Right lobe of liver (tissue), 6 donors: ENCODE measurements around the gene SLC38A7. TPM values are rescaled to one million over a fixed set of nuclear protein-coding genes. Genes with fewer than 3 reads are reported as not detected.

Experiments
- ATAC-seq, 4 donors: fragments of 200-7000 bp; cut with Tn5 transposase; one replicate each; pipeline ENCODE4 v1.9.1; 2020; ENCODE audit warnings: mild to moderate bottlenecking in 4 of 4, moderate library complexity in 4 of 4
- DNase-seq, 3 donors: peaks; one replicate each; pipeline ENCODE4 v3.0.0-alpha.2; 2020
- H3K27ac ChIP-seq, 3 donors: fragments of 200-600 bp; one replicate each; pipeline ENCODE4 v1.8.0; 2022
- H3K27me3 ChIP-seq, 2 donors: fragments of 200-600 bp; one replicate each; pipeline ENCODE4 v1.8.0; 2022
- H3K36me3 ChIP-seq, 4 donors: fragments of 200-600 bp; sonication (generic) in 1 of 4; one replicate each; pipeline versions ENCODE4 v1.5.1 to v1.8.0; 2017 to 2022; ENCODE audit warnings: control low read depth in 1 of 4
- H3K4me1 ChIP-seq, 4 donors: fragments of 200-600 bp; sonication (generic) in 1 of 4; one replicate each; pipeline versions ENCODE4 v1.5.1 to v1.8.0; 2017 to 2022; ENCODE audit warnings: control low read depth in 1 of 4
- H3K4me3 ChIP-seq, 3 donors: fragments of 200-600 bp; one replicate each; pipeline ENCODE4 v1.8.0; 2022
- H3K9me3 ChIP-seq, 4 donors: fragments of 200-600 bp; sonication (generic) in 1 of 4; one replicate each; pipeline versions ENCODE4 v1.5.1 to v1.8.0; 2017 to 2022; ENCODE audit warnings: control low read depth in 1 of 4
- POLR2A ChIP-seq: fragments of 450-650 bp; IDR thresholded peaks from one replicate; pipeline ENCODE4 v1.6.1; 2017; ENCODE audit warnings: antibody characterized with exemption, mild to moderate bottlenecking
- WGBS: methylation state at CpG from one replicate; pipeline ENCODE4 v1.1.6; 2018; ENCODE audit warnings: low coverage, low lambda C conversion rate; ENCODE audit not compliant: insufficient coverage; ENCODE audit errors: missing lambda C conversion rate; 5-methylcytosine and 5-hydroxymethylcytosine counted together
- intact Hi-C, 2 donors: fragments of 100-400 bp; cut with DNase I; formaldehyde crosslinking; loops; one replicate each; pipeline versions ENCODE4 v1.11.2 to v1.14.1; 2022
- total RNA-seq, 6 experiments: library from RNA; depleted of rRNA in 2 of 6; stranded (reverse); fragments of >200 nt in 2 of 6; fragmentation: NEBNext Ultra II Directional in 3 of 6; extraction: Animal tissue kit (Norgen Biotek cat#: 25700) in 3 of 6; gene quantifications; one replicate each; pipeline versions ENCODE4 v1.1.0 to v1.2.4, GENCODE V29; 2016 to 2023
- TF ChIP-seq, protein P1 (sequence below), 4 donors: fragments of 200-600 bp in 3 of 4; fragments of 450-650 bp in 1 of 4; IDR thresholded peaks; one replicate each; pipeline versions ENCODE4 v1.5.1 to v1.8.0; 2016 to 2022; ENCODE audit warnings: antibody characterized with exemption in 4 of 4, mild to moderate bottlenecking in 2 of 4
- donor health status: DM: no; HTN: yes; CAD: no.
- donor health status: DM: no; HTN: no; CAD: no.
- donor health status: DM: no; HTN: no; CAD: no.
- donor health status: DM: no; HTN: yes; CAD: no.
- donor health status: DM: no; HTN: yes; CAD: no.

Gene SLC38A7
- total RNA-seq, 6 experiments from 2014 or later, result 11.4 to 23.8 (median 14.3) TPM

DNA sequence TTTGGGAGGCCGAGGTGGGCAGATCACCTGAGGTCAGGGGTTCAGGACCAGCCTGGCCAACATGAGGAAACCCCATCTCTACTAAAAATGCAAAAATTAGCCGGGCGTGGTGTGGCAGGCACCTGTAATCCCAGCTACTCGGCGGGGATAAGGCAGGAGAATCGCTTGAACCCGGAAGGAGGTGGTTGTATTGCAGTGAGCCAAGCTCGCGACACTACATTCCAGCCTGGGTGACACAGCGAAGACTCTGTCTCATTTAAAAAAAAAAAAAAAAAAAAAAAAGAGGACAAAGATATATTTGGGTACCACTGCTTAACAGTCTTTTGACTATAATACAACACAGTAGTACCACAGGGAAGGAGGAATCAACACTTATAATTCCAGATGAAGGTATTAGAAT, 64.2 kb downstream of the SLC38A7 start:
- peak in 1 of 3 donors; percentile 23 for DNase-seq
- no peak for ATAC-seq
- H3K4me3 ChIP-seq, result no peak overlapping the region
- no peaks in the 10 kb centered on the region for H3K4me1 ChIP-seq
- no peaks in the 10 kb centered on the region for H3K9me3 ChIP-seq
- 97% methylated on average over 9 of the region's 10 CpGs for WGBS
- peaks cover 0 to 61% (median 11%) of the 10 kb centered on the region in 4 donors for H3K36me3 ChIP-seq
- H3K27me3 ChIP-seq, result no peaks in the 10 kb centered on the region
- intact Hi-C loops, result no loop called here
- no peak overlapping the region for H3K27ac ChIP-seq
- TF ChIP-seq POLR2A, result no peak

DNA sequence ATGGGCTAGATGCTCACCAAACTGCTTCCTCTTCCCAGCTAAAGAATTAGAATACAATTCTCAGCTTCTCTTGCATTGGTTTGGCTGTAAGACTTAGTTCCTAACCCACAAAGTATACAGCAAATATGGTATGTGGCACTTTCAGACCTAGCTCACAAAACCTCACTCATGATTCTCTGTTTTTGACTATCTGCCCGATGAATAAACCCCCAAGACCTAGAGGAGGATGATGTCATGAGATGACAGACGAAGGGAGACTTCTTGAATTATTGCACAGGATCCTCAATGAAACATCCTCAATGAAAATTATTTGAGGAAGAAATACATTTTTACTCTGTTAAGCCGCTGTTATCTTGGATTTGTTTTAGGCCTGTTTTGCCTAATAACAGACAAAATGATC, 69.3 kb downstream of the SLC38A7 start:
- no peaks in the 10 kb centered on the region for H3K9me3 ChIP-seq
- TF ChIP-seq POLR2A, result no peak
- TF ChIP-seq, protein P1, sequence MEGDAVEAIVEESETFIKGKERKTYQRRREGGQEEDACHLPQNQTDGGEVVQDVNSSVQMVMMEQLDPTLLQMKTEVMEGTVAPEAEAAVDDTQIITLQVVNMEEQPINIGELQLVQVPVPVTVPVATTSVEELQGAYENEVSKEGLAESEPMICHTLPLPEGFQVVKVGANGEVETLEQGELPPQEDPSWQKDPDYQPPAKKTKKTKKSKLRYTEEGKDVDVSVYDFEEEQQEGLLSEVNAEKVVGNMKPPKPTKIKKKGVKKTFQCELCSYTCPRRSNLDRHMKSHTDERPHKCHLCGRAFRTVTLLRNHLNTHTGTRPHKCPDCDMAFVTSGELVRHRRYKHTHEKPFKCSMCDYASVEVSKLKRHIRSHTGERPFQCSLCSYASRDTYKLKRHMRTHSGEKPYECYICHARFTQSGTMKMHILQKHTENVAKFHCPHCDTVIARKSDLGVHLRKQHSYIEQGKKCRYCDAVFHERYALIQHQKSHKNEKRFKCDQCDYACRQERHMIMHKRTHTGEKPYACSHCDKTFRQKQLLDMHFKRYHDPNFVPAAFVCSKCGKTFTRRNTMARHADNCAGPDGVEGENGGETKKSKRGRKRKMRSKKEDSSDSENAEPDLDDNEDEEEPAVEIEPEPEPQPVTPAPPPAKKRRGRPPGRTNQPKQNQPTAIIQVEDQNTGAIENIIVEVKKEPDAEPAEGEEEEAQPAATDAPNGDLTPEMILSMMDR (IDR thresholded peaks at IDR 0.05), result no peak
- H3K4me3 ChIP-seq, result no peak overlapping the region
- H3K36me3 ChIP-seq, result peaks cover 0 to 36% (median 2%) of the 10 kb centered on the region in 4 donors
- H3K4me1 ChIP-seq, result peaks cover 0 to 5% (median 0%) of the 10 kb centered on the region in 4 donors
- 44% methylated on average over 2 of the region's 3 CpGs for WGBS
- DNase-seq, result no peak
- no peak overlapping the region for H3K27ac ChIP-seq
- no peaks in the 10 kb centered on the region for H3K27me3 ChIP-seq
- ATAC-seq, result no peak
- intact Hi-C loops, result no loop called here

Other genes starting within 250 kb of the SLC38A7 start
- 1 to 10 TPM in 4 of 6 experiments, under 1 TPM in 2; 0.76 to 2.9 (median 2.1) TPM for gene NDRG4, start 184.6 kb downstream of the SLC38A7 start, total RNA-seq
- 10 to 100 TPM in 3 of 6 experiments, 1 to 10 TPM in 3; 6.8 to 14.5 (median 10.2) TPM for gene SETD6, start 169.3 kb downstream of the SLC38A7 start, total RNA-seq
- 10 to 100 TPM; 53.8 to 74.9 (median 65.5) TPM for gene CNOT1, start 54.9 kb downstream of the SLC38A7 start, total RNA-seq
- 100 to 1,000 TPM; 117 to 196 (median 169) TPM for gene GOT2, start 49.5 kb upstream of the SLC38A7 start, total RNA-seq